Hematopoietic multipotent progenitor cell treated with erythropoietin and hydrocortisone succinate and interleukin-3 and kit ligand, for 15 days (in vitro differentiated cells): ENCODE results near the gene SPEN.
"Not testable (repeated sequence)": the region's sequence is repeated elsewhere in the genome, so short reads cannot be mapped to it uniquely, and the experiment has no call there.

Source experiments
- DNase-seq: peaks from one replicate; pipeline ENCODE4 v3.0.0-alpha.2; 2015; ENCODE audit warnings: low spot score

SPEN gene

GRCh38 chr1:15834406-15835204, 12.9 kb upstream of the SPEN start:
- DNase-seq: peak; percentile 86

GRCh38 chr1:15835205-15835740, 12.2 kb upstream of the SPEN start:
- DNase-seq: peak; percentile 52

GRCh38 chr1:15835741-15836510, 11.6 kb upstream of the SPEN start:
- peak; percentile 94 for DNase-seq

GRCh38 chr1:15836511-15836771, 11.1 kb upstream of the SPEN start:
- not testable (repeated sequence) for DNase-seq

- DNase-seq: peak; percentile 37
Measured at GRCh38 chr1:15836772-15837669, 10.5 kb upstream of the SPEN start.

GRCh38 chr1:15837931-15838330, 9.6 kb upstream of the SPEN start:
- no peak for DNase-seq

GRCh38 chr1:15838721-15839120, 8.8 kb upstream of the SPEN start:
- DNase-seq: no peak

GRCh38 chr1:15843826-15844572, 3.5 kb upstream of the SPEN start:
- DNase-seq: no peak

GRCh38 chr1:15846056-15846455, 1.5 kb upstream of the SPEN start:
- not testable (repeated sequence) for DNase-seq

- no peak for DNase-seq
Measured at GRCh38 chr1:15847893-15848142, 311 bp downstream of the SPEN start.

- peak; percentile 54 for DNase-seq
Measured at GRCh38 chr1:15848143-15848928, 829 bp downstream of the SPEN start.

- DNase-seq: peak; percentile 60
Measured at GRCh38 chr1:15848929-15849774, 1.6 kb downstream of the SPEN start.

- DNase-seq: peak; percentile 25
Measured at GRCh38 chr1:15849775-15850324, 2.3 kb downstream of the SPEN start.

GRCh38 chr1:15850471-15851001, 3.0 kb downstream of the SPEN start:
- DNase-seq: no peak

- no peak for DNase-seq
Measured at GRCh38 chr1:15851210-15852035, 3.9 kb downstream of the SPEN start.

- DNase-seq: no peak
Measured at GRCh38 chr1:15852036-15852827, 4.7 kb downstream of the SPEN start.

- no peak for DNase-seq
Measured at GRCh38 chr1:15852828-15853302, 5.4 kb downstream of the SPEN start.

GRCh38 chr1:15856888-15857287, 9.4 kb downstream of the SPEN start:
- no peak for DNase-seq
